Measurements from ENCODE around the gene RTN4RL2.

DNA sequence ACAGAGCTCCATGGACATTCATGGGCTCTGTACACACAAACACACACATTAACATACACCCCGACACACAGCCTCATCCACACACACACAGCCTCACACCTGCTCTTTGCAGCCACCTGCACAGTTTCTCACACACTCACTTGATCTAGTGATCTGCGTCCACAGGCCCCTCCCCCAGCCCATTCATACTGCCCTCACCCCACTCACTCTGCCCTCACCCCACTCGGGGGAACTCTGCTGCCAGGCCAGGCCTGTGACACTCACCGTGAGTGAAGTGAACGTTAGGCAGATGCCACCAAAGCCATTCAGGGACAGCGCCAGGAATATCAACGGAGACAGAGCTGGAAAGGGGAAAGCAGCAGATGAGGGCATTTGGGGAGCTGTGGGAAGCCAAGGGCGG, 40.2 kb downstream of the RTN4RL2 start:
- TF ChIP-seq, protein P1, sequence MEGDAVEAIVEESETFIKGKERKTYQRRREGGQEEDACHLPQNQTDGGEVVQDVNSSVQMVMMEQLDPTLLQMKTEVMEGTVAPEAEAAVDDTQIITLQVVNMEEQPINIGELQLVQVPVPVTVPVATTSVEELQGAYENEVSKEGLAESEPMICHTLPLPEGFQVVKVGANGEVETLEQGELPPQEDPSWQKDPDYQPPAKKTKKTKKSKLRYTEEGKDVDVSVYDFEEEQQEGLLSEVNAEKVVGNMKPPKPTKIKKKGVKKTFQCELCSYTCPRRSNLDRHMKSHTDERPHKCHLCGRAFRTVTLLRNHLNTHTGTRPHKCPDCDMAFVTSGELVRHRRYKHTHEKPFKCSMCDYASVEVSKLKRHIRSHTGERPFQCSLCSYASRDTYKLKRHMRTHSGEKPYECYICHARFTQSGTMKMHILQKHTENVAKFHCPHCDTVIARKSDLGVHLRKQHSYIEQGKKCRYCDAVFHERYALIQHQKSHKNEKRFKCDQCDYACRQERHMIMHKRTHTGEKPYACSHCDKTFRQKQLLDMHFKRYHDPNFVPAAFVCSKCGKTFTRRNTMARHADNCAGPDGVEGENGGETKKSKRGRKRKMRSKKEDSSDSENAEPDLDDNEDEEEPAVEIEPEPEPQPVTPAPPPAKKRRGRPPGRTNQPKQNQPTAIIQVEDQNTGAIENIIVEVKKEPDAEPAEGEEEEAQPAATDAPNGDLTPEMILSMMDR (IDR thresholded peaks at IDR 0.05): no peak
- TF ChIP-seq POLR2AphosphoS5 (IDR thresholded peaks at IDR 0.05) (no peak), POLR2A (IDR thresholded peaks at IDR 0.05) (no peak), EP300 (IDR thresholded peaks at IDR 0.05) (no peak)

Data from upper lobe of left lung (tissue), 4 donors.